H9 (cell line): ENCODE results near the gene PADI6. TPM values are rescaled to one million over a fixed set of nuclear protein-coding genes. Genes with fewer than 3 reads are reported as not detected.

Experiments used
- DNase-seq: peaks from one replicate; pipeline ENCODE4 v3.0.0-alpha.2; 2017
- H2AFZ ChIP-seq: one replicate; pipeline ENCODE4 v1.6.1; 2013; ENCODE audit warnings: mild to moderate bottlenecking, low read length, control low read depth, moderate library complexity
- H2AK5ac ChIP-seq: 2 replicates; pipeline ENCODE4 v1.6.1; 2013; ENCODE audit warnings: low read length, control low read depth, mixed read lengths; ENCODE audit not compliant: insufficient read length
- H2BK120ac ChIP-seq: one replicate; pipeline ENCODE4 v1.6.1; 2013; ENCODE audit warnings: low read depth, mild to moderate bottlenecking, low read length, control low read depth, inconsistent platforms; ENCODE audit not compliant: poor library complexity, severe bottlenecking
- H2BK12ac ChIP-seq: 2 replicates; pipeline ENCODE4 v1.6.1; 2013; ENCODE audit warnings: low read length, control low read depth, mixed read lengths, low read depth; ENCODE audit not compliant: insufficient read length
- H2BK15ac ChIP-seq: 2 replicates; pipeline ENCODE4 v1.6.1; 2013; ENCODE audit warnings: low read depth, low read length, control low read depth
- H2BK20ac ChIP-seq: one replicate; pipeline ENCODE4 v1.6.1; 2013; ENCODE audit warnings: low read depth, mild to moderate bottlenecking, low read length, control low read depth, inconsistent platforms; ENCODE audit not compliant: poor library complexity, severe bottlenecking
- H2BK5ac ChIP-seq: 2 replicates; pipeline ENCODE4 v1.6.1; 2013; ENCODE audit warnings: low read length, control low read depth, mixed read lengths; ENCODE audit not compliant: insufficient read length
- H3K14ac ChIP-seq: 2 replicates; pipeline ENCODE4 v1.6.1; 2013; ENCODE audit warnings: low read length, control low read depth; ENCODE audit not compliant: insufficient read depth
- H3K18ac ChIP-seq: 2 replicates; pipeline ENCODE4 v1.6.1; 2013; ENCODE audit warnings: low read depth, mild to moderate bottlenecking, mixed read lengths, low read length, control low read depth; ENCODE audit not compliant: insufficient read length
- H3K23ac ChIP-seq: 2 replicates; pipeline ENCODE4 v1.6.1; 2013; ENCODE audit warnings: low read length, control low read depth, mixed read lengths, low read depth; ENCODE audit not compliant: insufficient read length
- H3K23me2 ChIP-seq: 2 replicates; pipeline ENCODE4 v1.6.1; 2013; ENCODE audit warnings: low read depth, mild to moderate bottlenecking, mixed read lengths, low read length, control low read depth; ENCODE audit not compliant: insufficient read length, poor library complexity, severe bottlenecking
- H3K27ac ChIP-seq: 2 replicates; pipeline ENCODE4 v1.5.1; 2013; ENCODE audit warnings: low read length, control low read depth, mixed read lengths, low read depth; ENCODE audit not compliant: insufficient read length
- H3K27me3 ChIP-seq: 2 replicates; pipeline ENCODE4 v1.6.1; 2013; ENCODE audit warnings: low read length, control low read depth, inconsistent platforms; ENCODE audit not compliant: insufficient read depth
- H3K4ac ChIP-seq: 2 replicates; pipeline ENCODE4 v1.6.1; 2013; ENCODE audit warnings: low read depth, mild to moderate bottlenecking, control low read depth, inconsistent platforms, low read length, moderate library complexity
- H3K4me1 ChIP-seq: 2 replicates; pipeline ENCODE4 v1.6.1; 2013; ENCODE audit warnings: low read length, control low read depth, inconsistent platforms; ENCODE audit not compliant: insufficient read depth
- H3K4me2 ChIP-seq: 2 replicates; pipeline ENCODE4 v1.6.1; 2013; ENCODE audit warnings: low read length, control low read depth, mixed read lengths; ENCODE audit not compliant: insufficient read length, insufficient read depth
- H3K56ac ChIP-seq: 2 replicates; pipeline ENCODE4 v1.6.1; 2013; ENCODE audit warnings: low read depth, mild to moderate bottlenecking, mixed read lengths, low read length, control low read depth; ENCODE audit not compliant: insufficient read length
- H3K79me1 ChIP-seq: 2 replicates; pipeline ENCODE4 v1.6.1; 2013; ENCODE audit warnings: low read depth, mild to moderate bottlenecking, moderate library complexity, low read length, control low read depth, inconsistent platforms; ENCODE audit not compliant: insufficient read depth, poor library complexity, severe bottlenecking
- H3K79me2 ChIP-seq: 2 replicates; pipeline ENCODE4 v1.6.1; 2013; ENCODE audit warnings: low read length, control low read depth, inconsistent platforms; ENCODE audit not compliant: insufficient read depth
- H3K9ac ChIP-seq: 2 replicates; pipeline ENCODE4 v1.6.1; 2013; ENCODE audit warnings: low read length, control low read depth, mixed read lengths; ENCODE audit not compliant: insufficient read length; ENCODE audit errors: extremely low read depth
- H3K9me3 ChIP-seq: one replicate; pipeline ENCODE4 v1.6.1; 2013; ENCODE audit warnings: low read depth, low read length, inconsistent platforms; ENCODE audit not compliant: control insufficient read depth
- H3T11ph ChIP-seq: one replicate; pipeline ENCODE4 v1.6.1; 2013; ENCODE audit warnings: mild to moderate bottlenecking, low read length, control low read depth, inconsistent platforms
- H4K20me1 ChIP-seq: one replicate; pipeline ENCODE4 v1.6.1; 2013; ENCODE audit not compliant: control insufficient read depth, insufficient read length, insufficient read depth
- H4K5ac ChIP-seq: 2 replicates; pipeline ENCODE4 v1.6.1; 2013; ENCODE audit warnings: low read depth, mild to moderate bottlenecking, mixed read lengths, low read length, control low read depth; ENCODE audit not compliant: insufficient read length
- H4K8ac ChIP-seq: replicated peaks from 2 replicates; pipeline ENCODE4 v1.6.1; 2013; ENCODE audit warnings: low read length, control low read depth, mixed read lengths, low read depth; ENCODE audit not compliant: insufficient read length
- H4K91ac ChIP-seq: 2 replicates; pipeline ENCODE4 v1.6.1; 2013; ENCODE audit warnings: low read depth, mild to moderate bottlenecking, moderate library complexity, mixed read lengths, low read length, control low read depth; ENCODE audit not compliant: insufficient read length
- H3K27ac Mint-ChIP-seq, 3 experiments: 2 replicates in 2 of 3; 3 replicates in 1 of 3; pipeline ENCODE4 v1.8.0; 2020 to 2021; ENCODE audit warnings: mixed read lengths in 3 of 3, mild to moderate bottlenecking in 1 of 3, moderate library complexity in 1 of 3
- H3K27me3 Mint-ChIP-seq: 2 replicates; pipeline ENCODE4 v1.8.0; 2021; ENCODE audit warnings: low read depth, mild to moderate bottlenecking, moderate library complexity, mixed read lengths
- H3K36me3 Mint-ChIP-seq, 3 experiments: 2 replicates in 2 of 3; 3 replicates in 1 of 3; pipeline ENCODE4 v1.8.0; 2020 to 2021; ENCODE audit warnings: low read depth in 3 of 3, mixed read lengths in 3 of 3; ENCODE audit not compliant: insufficient read depth in 1 of 3
- H3K4me1 Mint-ChIP-seq, 2 experiments: 2 replicates each; pipeline ENCODE4 v1.8.0; 2020; ENCODE audit warnings: mixed read lengths in 2 of 2
- H3K4me3 Mint-ChIP-seq, 2 experiments: 2 replicates in 1 of 2; 3 replicates in 1 of 2; pipeline ENCODE4 v1.8.0; 2020 to 2021; ENCODE audit warnings: mild to moderate bottlenecking in 2 of 2, mixed read lengths in 2 of 2, moderate library complexity in 1 of 2
- H3K9me3 Mint-ChIP-seq, 2 experiments: 2 replicates in 1 of 2; 3 replicates in 1 of 2; pipeline ENCODE4 v1.8.0; 2020; ENCODE audit warnings: mild to moderate bottlenecking in 2 of 2, mixed read lengths in 2 of 2, moderate library complexity in 1 of 2
- WGBS: extraction: QIAGEN DNeasy Blood & Tissue Kit; methylation state at CpG from one replicate; pipeline ENCODE4 v1.1.7; 2013; ENCODE audit warnings: missing lambda C conversion rate, low lambda C conversion rate, mixed read lengths; ENCODE audit not compliant: insufficient read length; ENCODE audit errors: extremely low coverage; 5-methylcytosine and 5-hydroxymethylcytosine counted together
- total RNA-seq: library from RNA; stranded (reverse); gene quantifications from 2 replicates; pipeline ENCODE4 v1.2.1, GENCODE V29; 2021
- TF ChIP-seq, protein P1 (sequence below): fragments of 200-600 bp; sonication (generic); conservative IDR thresholded peaks from 3 replicates; pipeline ENCODE4 v1.8.0; 2021; ENCODE audit warnings: antibody characterized with exemption, mild to moderate bottlenecking

Gene PADI6
- total RNA-seq, 1 experiment from 2014 or later, result not detected

- Histone ChIP-seq H4K20me1 (no peaks in the 10 kb centered on the region), H2BK12ac (no peak overlapping the region), H2AK5ac (no peak overlapping the region), H3K23ac (no peak overlapping the region), H3K27ac (no peak overlapping the region), H2BK15ac (no peak overlapping the region), H3T11ph (no peak overlapping the region), H4K8ac (no peak overlapping the region), H3K4ac (no peak overlapping the region), H2BK20ac (no peak overlapping the region), H3K23me2 (no peaks in the 10 kb centered on the region), H2BK120ac (no peak overlapping the region), H3K4me2 (no peak overlapping the region), H3K4me1 (peaks cover 5% of the 10 kb centered on the region; the same call in 1 of the 2 replicates), H2BK5ac (no peak overlapping the region), H3K79me2 (no peaks in the 10 kb centered on the region), H3K27me3 (no peaks in the 10 kb centered on the region), H3K18ac (no peak overlapping the region), H3K56ac (no peak overlapping the region), H3K9ac (no peak overlapping the region), H3K9me3 (no peaks in the 10 kb centered on the region), H3K79me1 (no peaks in the 10 kb centered on the region), H4K5ac (no peak overlapping the region), H2AFZ (no peak overlapping the region), H3K14ac (no peak overlapping the region; the same call in 1 of the 2 replicates), H4K91ac (no peak overlapping the region)
- H3K9me3 Mint-ChIP-seq, result no peaks in the 10 kb centered on the region
- peaks cover 8% of the 10 kb centered on the region for H3K27me3 Mint-ChIP-seq
- H3K4me1 Mint-ChIP-seq, result peaks cover 32 to 33% of the 10 kb centered on the region in 2 experiments
- H3K4me3 Mint-ChIP-seq, result no peak overlapping the region
- peak overlapping the region in 1 of 3 experiments; percentile 95; a peak in 1 of 7 replicates for H3K27ac Mint-ChIP-seq
- DNase-seq, result peak; percentile 53
- no peaks in the 10 kb centered on the region for H3K36me3 Mint-ChIP-seq
- WGBS, result no CpG with 5 or more reads among the region's 18 CpGs
- TF ChIP-seq, protein P1, sequence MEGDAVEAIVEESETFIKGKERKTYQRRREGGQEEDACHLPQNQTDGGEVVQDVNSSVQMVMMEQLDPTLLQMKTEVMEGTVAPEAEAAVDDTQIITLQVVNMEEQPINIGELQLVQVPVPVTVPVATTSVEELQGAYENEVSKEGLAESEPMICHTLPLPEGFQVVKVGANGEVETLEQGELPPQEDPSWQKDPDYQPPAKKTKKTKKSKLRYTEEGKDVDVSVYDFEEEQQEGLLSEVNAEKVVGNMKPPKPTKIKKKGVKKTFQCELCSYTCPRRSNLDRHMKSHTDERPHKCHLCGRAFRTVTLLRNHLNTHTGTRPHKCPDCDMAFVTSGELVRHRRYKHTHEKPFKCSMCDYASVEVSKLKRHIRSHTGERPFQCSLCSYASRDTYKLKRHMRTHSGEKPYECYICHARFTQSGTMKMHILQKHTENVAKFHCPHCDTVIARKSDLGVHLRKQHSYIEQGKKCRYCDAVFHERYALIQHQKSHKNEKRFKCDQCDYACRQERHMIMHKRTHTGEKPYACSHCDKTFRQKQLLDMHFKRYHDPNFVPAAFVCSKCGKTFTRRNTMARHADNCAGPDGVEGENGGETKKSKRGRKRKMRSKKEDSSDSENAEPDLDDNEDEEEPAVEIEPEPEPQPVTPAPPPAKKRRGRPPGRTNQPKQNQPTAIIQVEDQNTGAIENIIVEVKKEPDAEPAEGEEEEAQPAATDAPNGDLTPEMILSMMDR, result peak; percentile 30; the same call in 1 of the 3 replicates
Measured at GRCh38 chr1:17372955-17373354, 959 bp downstream of the PADI6 start.
